ENCODE results near the gene DUS4L. TPM values are rescaled to one million over a fixed set of nuclear protein-coding genes. Genes with fewer than 3 reads are reported as not detected.
A peak's percentile ranks its signal among the peaks of the same experiment; 100 is the strongest.

Gene DUS4L
- total RNA-seq, 6 experiments from 2014 or later: 4.9 to 8.0 (median 6.3) TPM

GRCh38 chr7:107592361-107593024, 28.7 kb downstream of the DUS4L start:
- peak; percentile 75 for DNase-seq
- peak; percentile 37 for TF ChIP-seq CTCF (IDR thresholded peaks at IDR 0.05)
- peaks cover 51% of the 10 kb centered on the region for H3K36me3 Mint-ChIP-seq (ENCODE audit: low read depth)
- H3K27me3 Mint-ChIP-seq (ENCODE audit: insufficient read depth): no peaks in the 10 kb centered on the region
- no peaks in the 10 kb centered on the region for H3K9me3 Mint-ChIP-seq
- H3K27ac Mint-ChIP-seq: peak overlapping the region; percentile 79
- H3K4me1 Mint-ChIP-seq (ENCODE audit: low read depth): peaks cover 76% of the 10 kb centered on the region
- peak overlapping the region; percentile 67 for H3K4me3 Mint-ChIP-seq

DNA sequence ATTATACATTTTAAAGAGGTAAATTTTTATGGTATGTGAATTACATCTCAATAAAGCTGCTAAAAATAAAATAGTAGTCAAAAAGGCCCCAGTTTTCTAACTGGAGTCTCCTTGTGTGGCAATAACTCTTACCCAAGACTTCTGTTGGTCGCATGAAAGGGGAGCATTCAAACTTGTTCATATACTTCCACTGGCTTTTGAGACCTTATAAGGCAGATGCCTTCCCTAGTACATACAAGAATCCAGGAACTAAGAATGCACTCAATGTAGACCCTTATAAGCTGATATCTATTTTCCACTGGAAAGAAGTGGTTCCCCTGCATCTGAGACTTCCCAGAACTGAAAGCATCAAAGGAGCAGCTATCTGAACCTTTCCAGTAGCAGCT, 29.2 kb downstream of the DUS4L start:
- no peak for DNase-seq
- 0 out of 2 replicates have a peak overlapping the region, but pooled peaks have one; percentile 28 for H3K4me3 Mint-ChIP-seq
- H3K27ac Mint-ChIP-seq: peak overlapping the region; percentile 79

DNA sequence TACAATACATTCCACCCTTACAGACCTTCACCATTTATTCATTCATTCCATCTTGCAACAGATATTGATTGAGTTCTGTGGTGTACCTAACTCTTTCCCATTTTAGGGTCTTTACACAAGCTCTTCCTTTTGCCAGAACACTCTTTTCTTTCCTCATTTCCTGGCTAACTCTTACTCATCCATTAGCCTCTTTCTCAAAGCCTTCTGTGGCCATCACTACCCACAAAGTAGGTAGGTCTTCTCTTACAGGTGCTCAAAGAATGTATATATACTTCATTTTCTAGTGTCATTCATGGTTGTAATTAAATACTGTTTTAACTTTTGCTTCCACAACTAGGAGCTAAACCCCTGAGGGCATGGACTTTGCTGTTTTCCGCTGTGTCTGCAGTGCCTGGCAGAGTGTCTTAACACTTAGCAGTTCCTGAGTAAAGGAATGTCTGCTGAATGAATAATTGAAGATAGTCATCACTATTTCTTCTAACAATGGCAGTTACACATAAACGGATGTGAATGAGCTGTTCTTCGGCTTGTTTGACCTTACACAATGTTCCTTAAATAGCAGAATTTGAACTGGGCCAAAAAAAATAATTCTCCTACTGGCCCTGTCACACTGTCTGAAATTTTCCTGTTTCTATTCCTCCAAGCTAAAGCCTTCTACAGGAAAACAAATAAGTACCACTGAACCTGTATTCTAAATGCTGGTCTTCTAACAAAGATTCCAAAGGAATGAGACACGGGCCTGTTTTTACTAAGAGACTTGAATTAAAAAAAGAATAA, 31.4 kb downstream of the DUS4L start:
- no peak for TF ChIP-seq CTCF (IDR thresholded peaks at IDR 0.05)
- peak; percentile 94 for DNase-seq
- Mint-ChIP-seq H3K4me1 (ENCODE audit: low read depth) (peaks cover 72% of the 10 kb centered on the region), H3K27me3 (ENCODE audit: insufficient read depth) (no peaks in the 10 kb centered on the region), H3K9me3 (no peaks in the 10 kb centered on the region), H3K4me3 (peak overlapping the region; percentile 68), H3K36me3 (ENCODE audit: low read depth) (peaks cover 42% of the 10 kb centered on the region), H3K27ac (peak overlapping the region; percentile 92)

More for the DNA sequence above, 29.2 kb downstream of the DUS4L start:
- no peaks in the 10 kb centered on the region for H3K27me3 Mint-ChIP-seq (ENCODE audit: insufficient read depth)
- H3K36me3 Mint-ChIP-seq (ENCODE audit: low read depth): peaks cover 53% of the 10 kb centered on the region
- TF ChIP-seq CTCF (IDR thresholded peaks at IDR 0.05): no peak
- H3K9me3 Mint-ChIP-seq: no peaks in the 10 kb centered on the region
- H3K4me1 Mint-ChIP-seq (ENCODE audit: low read depth): peaks cover 76% of the 10 kb centered on the region

DNA sequence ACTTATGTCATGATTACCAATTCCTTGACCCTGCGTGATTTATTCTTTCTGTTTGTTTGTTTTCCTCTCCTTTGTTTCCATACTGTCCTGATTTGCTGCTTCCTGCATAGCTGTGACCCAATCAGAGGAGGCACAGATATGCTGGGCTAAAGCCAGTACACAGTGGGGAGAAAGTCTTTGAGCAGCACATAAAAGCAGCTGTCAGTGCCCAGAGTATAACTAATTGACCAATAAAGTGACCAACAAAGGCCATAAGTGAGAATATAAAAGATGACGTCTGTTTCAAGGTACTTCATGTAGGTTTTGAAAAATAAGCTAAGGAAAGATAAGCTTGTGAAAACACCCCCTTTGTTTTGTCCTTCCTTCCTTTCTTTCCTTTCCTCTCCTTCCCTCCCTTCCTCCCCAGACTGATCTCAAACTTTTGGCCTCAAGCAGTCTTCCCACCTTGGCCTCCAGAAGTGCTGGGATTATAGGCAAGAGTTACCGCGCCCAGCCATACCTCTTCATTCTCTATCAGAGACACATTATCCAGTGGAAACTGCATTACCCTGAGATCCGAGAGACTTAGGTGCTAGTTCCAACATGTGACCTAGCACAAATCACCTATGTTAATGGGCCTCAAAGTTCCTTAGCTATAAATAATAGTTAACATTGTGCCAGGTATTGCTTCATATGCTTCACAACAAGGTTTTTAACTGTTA, 33.3 kb downstream of the DUS4L start:
- no peak for DNase-seq
- no peak for TF ChIP-seq CTCF (IDR thresholded peaks at IDR 0.05)

DNA sequence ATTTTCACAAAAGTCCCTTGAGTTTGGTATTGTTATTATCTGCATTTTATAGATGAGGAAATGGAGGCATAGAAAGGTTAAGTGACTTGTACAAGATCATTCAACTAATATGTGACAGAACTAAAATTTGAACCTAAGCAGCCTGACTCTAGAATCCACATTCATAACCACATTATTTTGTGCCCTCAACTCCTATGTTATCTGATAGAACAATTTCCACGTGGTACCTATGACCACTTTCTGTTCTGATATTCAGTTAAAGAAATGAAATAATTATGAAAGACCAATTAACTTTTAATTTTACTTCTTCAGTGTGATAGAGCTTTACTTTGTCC, 33.8 kb downstream of the DUS4L start:
- Mint-ChIP-seq H3K9me3 (no peaks in the 10 kb centered on the region), H3K27me3 (ENCODE audit: insufficient read depth) (no peaks in the 10 kb centered on the region), H3K4me3 (no peak overlapping the region), H3K36me3 (ENCODE audit: low read depth) (peaks cover 44% of the 10 kb centered on the region), H3K27ac (no peak overlapping the region), H3K4me1 (ENCODE audit: low read depth) (peaks cover 48% of the 10 kb centered on the region)
- TF ChIP-seq CTCF (IDR thresholded peaks at IDR 0.05): no peak
- DNase-seq: no peak

More for the DNA sequence above, 33.3 kb downstream of the DUS4L start:
- Mint-ChIP-seq H3K36me3 (ENCODE audit: low read depth) (peaks cover 39% of the 10 kb centered on the region), H3K4me1 (ENCODE audit: low read depth) (peaks cover 53% of the 10 kb centered on the region), H3K27ac (peak overlapping the region; percentile 54), H3K4me3 (no peak overlapping the region), H3K9me3 (no peaks in the 10 kb centered on the region), H3K27me3 (ENCODE audit: insufficient read depth) (no peaks in the 10 kb centered on the region)

All from HFFc6 (cell line).